HEK293 (cell line): Measurements from ENCODE around the gene TTLL5.

Experiments
- CTCF ChIA-PET: fragments of 350-600 bp; formaldehyde crosslinking; extraction: SDS; loops from one replicate; lab custom pipeline; 2021; ENCODE audit warnings: antibody characterized with exemption; lab: Yijun Ruan, JAX
- POLR2A ChIA-PET: fragments of 300-600 bp; formaldehyde crosslinking; extraction: SDS; loops from one replicate; lab custom pipeline; 2020; ENCODE audit warnings: antibody characterized with exemption, inconsistent platforms; lab: Yijun Ruan, JAX
- H3K27ac ChIP-seq: fragments of 200-500 bp; sonication (Bioruptor generic); 2 replicates; pipeline ENCODE4 v1.5.1; 2014; ENCODE audit warnings: low read depth, low read length, control low read depth, inconsistent platforms; ENCODE audit errors: extremely low read depth
- H3K36me3 ChIP-seq, 2 experiments: fragments of 200-500 bp in 1 of 2; sonication (Bioruptor generic) in 1 of 2; 1 replicate in 1 of 2; 2 replicates in 1 of 2; pipeline ENCODE4 v1.5.1; 2014 to 2017; ENCODE audit warnings: inconsistent platforms in 2 of 2, low read length in 2 of 2; ENCODE audit not compliant: control insufficient read depth in 2 of 2, insufficient read depth in 1 of 2
- H3K4me1 ChIP-seq: fragments of 200-500 bp; sonication (Bioruptor generic); 2 replicates; pipeline ENCODE4 v1.5.1; 2014; ENCODE audit warnings: mild to moderate bottlenecking, low read length, inconsistent platforms; ENCODE audit not compliant: control insufficient read depth, insufficient read depth
- H3K4me3 ChIP-seq: 2 replicates; pipeline ENCODE4 v1.5.1; 2011; ENCODE audit warnings: low read depth, mild to moderate bottlenecking, control low read depth, low read length, moderate library complexity
- H3K9me3 ChIP-seq: fragments of 200-500 bp; sonication (Bioruptor generic); 2 replicates; pipeline ENCODE4 v1.5.1; 2014; ENCODE audit warnings: low read depth, low read length, inconsistent platforms; ENCODE audit not compliant: control insufficient read depth, insufficient read depth
- EGR2 ChIP-seq: fragments of 450-650 bp; formaldehyde crosslinking; IDR thresholded peaks from 2 replicates; pipeline ENCODE4 v1.5.1; 2016; ENCODE audit warnings: low read depth, missing biosample characterization, missing genetic modification characterization
- GLIS1 ChIP-seq: fragments of 450-650 bp; formaldehyde crosslinking; IDR thresholded peaks from 2 replicates; pipeline ENCODE4 v1.5.1; 2016; ENCODE audit warnings: missing biosample characterization, missing genetic modification characterization
- OSR2 ChIP-seq: fragments of 450-650 bp; formaldehyde crosslinking; IDR thresholded peaks from 2 replicates; pipeline ENCODE4 v1.5.1; 2016; ENCODE audit warnings: missing biosample characterization, missing genetic modification characterization
- SALL2 ChIP-seq: fragments of 450-650 bp; formaldehyde crosslinking; IDR thresholded peaks from 2 replicates; pipeline ENCODE4 v1.5.0; 2017; ENCODE audit warnings: missing biosample characterization, mild to moderate bottlenecking, missing genetic modification characterization, borderline replicate concordance
- WT1 ChIP-seq: fragments of 450-650 bp; formaldehyde crosslinking; IDR thresholded peaks from 2 replicates; pipeline ENCODE4 v1.5.1; 2016; ENCODE audit warnings: missing biosample characterization, missing genetic modification characterization
- ZFHX2 ChIP-seq: fragments of 450-650 bp; formaldehyde crosslinking; conservative IDR thresholded peaks from 2 replicates; pipeline ENCODE4 v1.5.1; 2016; ENCODE audit warnings: missing biosample characterization, missing genetic modification characterization
- ZNF140 ChIP-seq: fragments of 450-650 bp; formaldehyde crosslinking; IDR thresholded peaks from 2 replicates; pipeline ENCODE4 v1.5.1; 2016; ENCODE audit warnings: missing biosample characterization, missing genetic modification characterization
- ZNF146 ChIP-seq: fragments of 450-650 bp; formaldehyde crosslinking; IDR thresholded peaks from 2 replicates; pipeline ENCODE4 v1.5.1; 2016; ENCODE audit warnings: missing biosample characterization, missing genetic modification characterization
- ZNF239 ChIP-seq: fragments of 450-650 bp; formaldehyde crosslinking; IDR thresholded peaks from 2 replicates; pipeline ENCODE4 v1.5.1; 2016; ENCODE audit warnings: missing biosample characterization, missing genetic modification characterization
- ZNF302 ChIP-seq: fragments of 450-650 bp; formaldehyde crosslinking; IDR thresholded peaks from 2 replicates; pipeline ENCODE4 v1.5.1; 2016; ENCODE audit warnings: missing biosample characterization, missing genetic modification characterization, low read depth
- ZNF48 ChIP-seq: fragments of 450-650 bp; formaldehyde crosslinking; IDR thresholded peaks from 2 replicates; pipeline ENCODE4 v1.5.1; 2016; ENCODE audit warnings: missing biosample characterization, missing genetic modification characterization
- ZNF600 ChIP-seq: fragments of 450-650 bp; formaldehyde crosslinking; IDR thresholded peaks from 2 replicates; pipeline ENCODE4 v1.5.1; 2016; ENCODE audit warnings: missing biosample characterization, missing genetic modification characterization
- ZNF626 ChIP-seq: fragments of 450-650 bp; sonication (Bioruptor Pico); formaldehyde crosslinking; IDR thresholded peaks from 2 replicates; pipeline ENCODE4 v1.5.1; 2018; ENCODE audit warnings: missing biosample characterization, missing genetic modification characterization, inconsistent platforms
- ZNF629 ChIP-seq: fragments of 450-650 bp; formaldehyde crosslinking; IDR thresholded peaks from 2 replicates; pipeline ENCODE4 v1.5.1; 2017; ENCODE audit warnings: missing biosample characterization, missing genetic modification characterization
- ZNF785 ChIP-seq: fragments of 450-650 bp; formaldehyde crosslinking; IDR thresholded peaks from 2 replicates; pipeline ENCODE4 v1.5.1; 2016; ENCODE audit warnings: missing biosample characterization, missing genetic modification characterization
- ZNF791 ChIP-seq: fragments of 450-650 bp; formaldehyde crosslinking; IDR thresholded peaks from 2 replicates; pipeline ENCODE4 v1.5.1; 2016; ENCODE audit warnings: missing biosample characterization, missing genetic modification characterization
- TF ChIP-seq, protein P1 (sequence below): sonication (generic); formaldehyde crosslinking; IDR thresholded peaks from 2 replicates; pipeline ENCODE4 v1.8.1; 2022; ENCODE audit warnings: mild to moderate bottlenecking, moderate library complexity, missing genetic modification reagents
- TF ChIP-seq, protein P2 (sequence below): fragments of 450-650 bp; formaldehyde crosslinking; IDR thresholded peaks from 2 replicates; pipeline ENCODE4 v1.5.1; 2016; ENCODE audit warnings: missing biosample characterization, missing genetic modification characterization
- TF ChIP-seq, protein P3 (sequence below): fragments of 450-650 bp; formaldehyde crosslinking; IDR thresholded peaks from 2 replicates; pipeline ENCODE4 v1.5.1; 2016; ENCODE audit warnings: missing biosample characterization, missing genetic modification characterization
- TF ChIP-seq, protein P4 (sequence below): fragments of 450-650 bp; formaldehyde crosslinking; IDR thresholded peaks from 2 replicates; pipeline ENCODE4 v1.5.1; 2016; ENCODE audit warnings: missing biosample characterization, missing genetic modification characterization, borderline replicate concordance
- TF ChIP-seq, protein P5 (sequence below): fragments of 450-650 bp; formaldehyde crosslinking; conservative IDR thresholded peaks from 2 replicates; pipeline ENCODE4 v1.5.1; 2016; ENCODE audit warnings: low read depth, missing biosample characterization, missing genetic modification characterization
- TF ChIP-seq, protein P6 (sequence below): fragments of 450-650 bp; formaldehyde crosslinking; IDR thresholded peaks from 2 replicates; pipeline ENCODE4 v1.5.1; 2017; ENCODE audit warnings: missing biosample characterization, mild to moderate bottlenecking, missing genetic modification characterization, moderate library complexity
- TF ChIP-seq, protein P7 (sequence below): fragments of 450-650 bp; formaldehyde crosslinking; IDR thresholded peaks from 2 replicates; pipeline ENCODE4 v1.5.1; 2016; ENCODE audit warnings: missing biosample characterization, missing genetic modification characterization

TTLL5 gene

DNA sequence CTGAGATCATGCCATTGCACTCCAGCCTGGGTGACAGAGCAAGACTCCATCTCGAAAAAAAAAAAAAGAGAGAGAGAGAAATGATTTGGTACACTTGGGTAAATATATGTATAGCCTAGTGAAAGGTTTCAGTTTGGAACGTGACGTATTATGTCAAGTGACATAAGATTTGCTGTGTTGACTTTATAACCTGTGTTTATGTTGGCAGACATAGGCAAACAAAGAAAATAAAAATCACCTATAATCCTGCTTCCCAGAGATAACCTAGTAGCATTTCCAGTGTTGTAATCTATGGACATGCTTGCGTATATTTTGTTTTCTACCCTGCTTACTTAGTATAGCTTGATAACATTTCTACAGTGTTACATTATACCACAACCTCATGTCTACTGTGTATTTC, 17.1 kb upstream of the TTLL5 start:
- Histone ChIP-seq H3K27ac (0 out of 2 replicates have a peak overlapping the region, but pooled peaks have one; percentile 41), H3K9me3 (no peaks in the 10 kb centered on the region), H3K36me3 (peaks cover 0 to 1% of the 10 kb centered on the region in 2 experiments; a peak in 1 of 3 replicates), H3K4me3 (no peak overlapping the region), H3K4me1 (peaks cover 13% of the 10 kb centered on the region)
- ChIA-PET POLR2A (no interaction called here), CTCF (interaction anchor here (0.7 kb wide), 1 partner anchor 21 kb away, joined by 3 read pairs; no protein-coding TSS in a partner anchor)
- TF ChIP-seq ZFHX2 (tag by site-specific recombination), result no peak
- TF ChIP-seq, protein P1, sequence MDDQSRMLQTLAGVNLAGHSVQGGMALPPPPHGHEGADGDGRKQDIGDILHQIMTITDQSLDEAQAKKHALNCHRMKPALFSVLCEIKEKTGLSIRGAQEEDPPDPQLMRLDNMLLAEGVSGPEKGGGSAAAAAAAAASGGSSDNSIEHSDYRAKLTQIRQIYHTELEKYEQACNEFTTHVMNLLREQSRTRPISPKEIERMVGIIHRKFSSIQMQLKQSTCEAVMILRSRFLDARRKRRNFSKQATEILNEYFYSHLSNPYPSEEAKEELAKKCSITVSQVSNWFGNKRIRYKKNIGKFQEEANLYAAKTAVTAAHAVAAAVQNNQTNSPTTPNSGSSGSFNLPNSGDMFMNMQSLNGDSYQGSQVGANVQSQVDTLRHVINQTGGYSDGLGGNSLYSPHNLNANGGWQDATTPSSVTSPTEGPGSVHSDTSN (CRISPR knock-in tag), result no peak
- TF ChIP-seq ZNF629 (tag by site-specific recombination), result peak; percentile 82
- no peak for TF ChIP-seq ZNF146 (tag by site-specific recombination)
- TF ChIP-seq ZNF600 (tag by site-specific recombination), result peak; percentile 0; the same call in 1 of the 2 replicates
- TF ChIP-seq, protein P2, sequence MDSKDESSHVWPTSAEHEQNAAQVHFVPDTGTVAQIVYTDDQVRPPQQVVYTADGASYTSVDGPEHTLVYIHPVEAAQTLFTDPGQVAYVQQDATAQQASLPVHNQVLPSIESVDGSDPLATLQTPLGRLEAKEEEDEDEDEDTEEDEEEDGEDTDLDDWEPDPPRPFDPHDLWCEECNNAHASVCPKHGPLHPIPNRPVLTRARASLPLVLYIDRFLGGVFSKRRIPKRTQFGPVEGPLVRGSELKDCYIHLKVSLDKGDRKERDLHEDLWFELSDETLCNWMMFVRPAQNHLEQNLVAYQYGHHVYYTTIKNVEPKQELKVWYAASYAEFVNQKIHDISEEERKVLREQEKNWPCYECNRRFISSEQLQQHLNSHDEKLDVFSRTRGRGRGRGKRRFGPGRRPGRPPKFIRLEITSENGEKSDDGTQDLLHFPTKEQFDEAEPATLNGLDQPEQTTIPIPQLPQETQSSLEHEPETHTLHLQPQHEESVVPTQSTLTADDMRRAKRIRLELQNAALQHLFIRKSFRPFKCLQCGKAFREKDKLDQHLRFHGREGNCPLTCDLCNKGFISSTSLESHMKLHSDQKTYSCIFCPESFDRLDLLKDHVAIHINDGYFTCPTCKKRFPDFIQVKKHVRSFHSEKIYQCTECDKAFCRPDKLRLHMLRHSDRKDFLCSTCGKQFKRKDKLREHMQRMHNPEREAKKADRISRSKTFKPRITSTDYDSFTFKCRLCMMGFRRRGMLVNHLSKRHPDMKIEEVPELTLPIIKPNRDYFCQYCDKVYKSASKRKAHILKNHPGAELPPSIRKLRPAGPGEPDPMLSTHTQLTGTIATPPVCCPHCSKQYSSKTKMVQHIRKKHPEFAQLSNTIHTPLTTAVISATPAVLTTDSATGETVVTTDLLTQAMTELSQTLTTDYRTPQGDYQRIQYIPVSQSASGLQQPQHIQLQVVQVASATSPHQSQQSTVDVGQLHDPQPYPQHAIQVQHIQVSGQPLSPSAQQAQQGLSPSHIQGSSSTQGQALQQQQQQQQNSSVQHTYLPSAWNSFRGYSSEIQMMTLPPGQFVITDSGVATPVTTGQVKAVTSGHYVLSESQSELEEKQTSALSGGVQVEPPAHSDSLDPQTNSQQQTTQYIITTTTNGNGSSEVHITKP (tag by site-specific recombination), result peak; percentile 85
- TF ChIP-seq, protein P3, sequence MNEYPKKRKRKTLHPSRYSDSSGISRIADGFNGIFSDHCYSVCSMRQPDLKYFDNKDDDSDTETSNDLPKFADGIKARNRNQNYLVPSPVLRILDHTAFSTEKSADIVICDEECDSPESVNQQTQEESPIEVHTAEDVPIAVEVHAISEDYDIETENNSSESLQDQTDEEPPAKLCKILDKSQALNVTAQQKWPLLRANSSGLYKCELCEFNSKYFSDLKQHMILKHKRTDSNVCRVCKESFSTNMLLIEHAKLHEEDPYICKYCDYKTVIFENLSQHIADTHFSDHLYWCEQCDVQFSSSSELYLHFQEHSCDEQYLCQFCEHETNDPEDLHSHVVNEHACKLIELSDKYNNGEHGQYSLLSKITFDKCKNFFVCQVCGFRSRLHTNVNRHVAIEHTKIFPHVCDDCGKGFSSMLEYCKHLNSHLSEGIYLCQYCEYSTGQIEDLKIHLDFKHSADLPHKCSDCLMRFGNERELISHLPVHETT (tag by site-specific recombination), result no peak
- TF ChIP-seq, protein P4, sequence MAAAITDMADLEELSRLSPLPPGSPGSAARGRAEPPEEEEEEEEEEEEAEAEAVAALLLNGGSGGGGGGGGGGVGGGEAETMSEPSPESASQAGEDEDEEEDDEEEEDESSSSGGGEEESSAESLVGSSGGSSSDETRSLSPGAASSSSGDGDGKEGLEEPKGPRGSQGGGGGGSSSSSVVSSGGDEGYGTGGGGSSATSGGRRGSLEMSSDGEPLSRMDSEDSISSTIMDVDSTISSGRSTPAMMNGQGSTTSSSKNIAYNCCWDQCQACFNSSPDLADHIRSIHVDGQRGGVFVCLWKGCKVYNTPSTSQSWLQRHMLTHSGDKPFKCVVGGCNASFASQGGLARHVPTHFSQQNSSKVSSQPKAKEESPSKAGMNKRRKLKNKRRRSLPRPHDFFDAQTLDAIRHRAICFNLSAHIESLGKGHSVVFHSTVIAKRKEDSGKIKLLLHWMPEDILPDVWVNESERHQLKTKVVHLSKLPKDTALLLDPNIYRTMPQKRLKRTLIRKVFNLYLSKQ (tag by site-specific recombination), result no peak
- TF ChIP-seq ZNF302 (tag by site-specific recombination), result no peak
- peak; percentile 45; the same call in 1 of the 2 replicates for TF ChIP-seq GLIS1
- TF ChIP-seq ZNF626 (tag by site-specific recombination), result no peak
- TF ChIP-seq ZNF140 (tag by site-specific recombination), result no peak
- TF ChIP-seq, protein P5, sequence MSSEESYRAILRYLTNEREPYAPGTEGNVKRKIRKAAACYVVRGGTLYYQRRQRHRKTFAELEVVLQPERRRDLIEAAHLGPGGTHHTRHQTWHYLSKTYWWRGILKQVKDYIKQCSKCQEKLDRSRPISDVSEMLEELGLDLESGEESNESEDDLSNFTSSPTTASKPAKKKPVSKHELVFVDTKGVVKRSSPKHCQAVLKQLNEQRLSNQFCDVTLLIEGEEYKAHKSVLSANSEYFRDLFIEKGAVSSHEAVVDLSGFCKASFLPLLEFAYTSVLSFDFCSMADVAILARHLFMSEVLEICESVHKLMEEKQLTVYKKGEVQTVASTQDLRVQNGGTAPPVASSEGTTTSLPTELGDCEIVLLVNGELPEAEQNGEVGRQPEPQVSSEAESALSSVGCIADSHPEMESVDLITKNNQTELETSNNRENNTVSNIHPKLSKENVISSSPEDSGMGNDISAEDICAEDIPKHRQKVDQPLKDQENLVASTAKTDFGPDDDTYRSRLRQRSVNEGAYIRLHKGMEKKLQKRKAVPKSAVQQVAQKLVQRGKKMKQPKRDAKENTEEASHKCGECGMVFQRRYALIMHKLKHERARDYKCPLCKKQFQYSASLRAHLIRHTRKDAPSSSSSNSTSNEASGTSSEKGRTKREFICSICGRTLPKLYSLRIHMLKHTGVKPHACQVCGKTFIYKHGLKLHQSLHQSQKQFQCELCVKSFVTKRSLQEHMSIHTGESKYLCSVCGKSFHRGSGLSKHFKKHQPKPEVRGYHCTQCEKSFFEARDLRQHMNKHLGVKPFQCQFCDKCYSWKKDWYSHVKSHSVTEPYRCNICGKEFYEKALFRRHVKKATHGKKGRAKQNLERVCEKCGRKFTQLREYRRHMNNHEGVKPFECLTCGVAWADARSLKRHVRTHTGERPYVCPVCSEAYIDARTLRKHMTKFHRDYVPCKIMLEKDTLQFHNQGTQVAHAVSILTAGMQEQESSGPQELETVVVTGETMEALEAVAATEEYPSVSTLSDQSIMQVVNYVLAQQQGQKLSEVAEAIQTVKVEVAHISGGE (tag by site-specific recombination), result 0 out of 2 replicates have a peak, but pooled peaks have one; percentile 4
- TF ChIP-seq WT1 (tag by site-specific recombination), result no peak
- TF ChIP-seq EGR2 (tag by site-specific recombination), result no peak
- TF ChIP-seq ZNF791 (tag by site-specific recombination), result no peak
- TF ChIP-seq ZNF785 (tag by site-specific recombination), result no peak
- no peak for TF ChIP-seq ZNF48 (tag by site-specific recombination)
- TF ChIP-seq OSR2 (tag by site-specific recombination), result peak; percentile 55; the same call in 1 of the 2 replicates
- TF ChIP-seq ZNF239 (tag by site-specific recombination), result no peak
- no peak for TF ChIP-seq SALL2
- TF ChIP-seq, protein P6, sequence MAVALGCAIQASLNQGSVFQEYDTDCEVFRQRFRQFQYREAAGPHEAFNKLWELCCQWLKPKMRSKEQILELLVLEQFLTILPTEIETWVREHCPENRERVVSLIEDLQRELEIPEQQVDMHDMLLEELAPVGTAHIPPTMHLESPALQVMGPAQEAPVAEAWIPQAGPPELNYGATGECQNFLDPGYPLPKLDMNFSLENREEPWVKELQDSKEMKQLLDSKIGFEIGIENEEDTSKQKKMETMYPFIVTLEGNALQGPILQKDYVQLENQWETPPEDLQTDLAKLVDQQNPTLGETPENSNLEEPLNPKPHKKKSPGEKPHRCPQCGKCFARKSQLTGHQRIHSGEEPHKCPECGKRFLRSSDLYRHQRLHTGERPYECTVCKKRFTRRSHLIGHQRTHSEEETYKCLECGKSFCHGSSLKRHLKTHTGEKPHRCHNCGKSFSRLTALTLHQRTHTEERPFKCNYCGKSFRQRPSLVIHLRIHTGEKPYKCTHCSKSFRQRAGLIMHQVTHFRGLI, result no peak
- TF ChIP-seq, protein P7, sequence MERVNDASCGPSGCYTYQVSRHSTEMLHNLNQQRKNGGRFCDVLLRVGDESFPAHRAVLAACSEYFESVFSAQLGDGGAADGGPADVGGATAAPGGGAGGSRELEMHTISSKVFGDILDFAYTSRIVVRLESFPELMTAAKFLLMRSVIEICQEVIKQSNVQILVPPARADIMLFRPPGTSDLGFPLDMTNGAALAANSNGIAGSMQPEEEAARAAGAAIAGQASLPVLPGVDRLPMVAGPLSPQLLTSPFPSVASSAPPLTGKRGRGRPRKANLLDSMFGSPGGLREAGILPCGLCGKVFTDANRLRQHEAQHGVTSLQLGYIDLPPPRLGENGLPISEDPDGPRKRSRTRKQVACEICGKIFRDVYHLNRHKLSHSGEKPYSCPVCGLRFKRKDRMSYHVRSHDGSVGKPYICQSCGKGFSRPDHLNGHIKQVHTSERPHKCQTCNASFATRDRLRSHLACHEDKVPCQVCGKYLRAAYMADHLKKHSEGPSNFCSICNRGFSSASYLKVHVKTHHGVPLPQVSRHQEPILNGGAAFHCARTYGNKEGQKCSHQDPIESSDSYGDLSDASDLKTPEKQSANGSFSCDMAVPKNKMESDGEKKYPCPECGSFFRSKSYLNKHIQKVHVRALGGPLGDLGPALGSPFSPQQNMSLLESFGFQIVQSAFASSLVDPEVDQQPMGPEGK (tag by site-specific recombination), result no peak
